CD4-positive, alpha-beta T cell (primary cell): ENCODE results near the gene PLEKHG3. TPM values are rescaled to one million over a fixed set of nuclear protein-coding genes. Genes with fewer than 3 reads are reported as not detected.

ENCODE experiments used
- ATAC-seq: fragments of 200-7000 bp; cut with Tn5 transposase; one replicate; pipeline ENCODE4 v1.10.0; 2022; ENCODE audit warnings: mild to moderate bottlenecking; ENCODE audit not compliant: poor library complexity
- CTCF ChIA-PET: fragments of 350-600 bp; sonication (Branson Sonifier 250); formaldehyde crosslinking; loops from one replicate; lab custom pipeline; 2021; ENCODE audit warnings: antibody characterized with exemption, inconsistent platforms; lab: Charles Lee
- POLR2A ChIA-PET: fragments of 350-600 bp; sonication (Branson Sonifier 250); formaldehyde crosslinking; loops from one replicate; lab custom pipeline; 2021; ENCODE audit warnings: antibody characterized with exemption, inconsistent platforms; lab: Charles Lee
- DNase-seq, 14 experiments: peaks; one replicate each; pipeline ENCODE4 v3.0.0-alpha.2; 2013 to 2020; ENCODE audit warnings: mixed read lengths in 2 of 14
- H3K27ac ChIP-seq, 2 donors: one replicate each; pipeline versions ENCODE4 v1.5.1 to v1.7.0; 2013; ENCODE audit warnings: low read length in 2 of 2, low read depth in 1 of 2, mild to moderate bottlenecking in 1 of 2
- H3K27me3 ChIP-seq, 2 experiments: 1 replicate in 1 of 2; 2 replicates in 1 of 2; pipeline versions ENCODE4 v1.6.1 to v1.7.0; 2013; ENCODE audit warnings: low read length in 2 of 2, control low read depth in 1 of 2, mild to moderate bottlenecking in 1 of 2, moderate library complexity in 1 of 2; ENCODE audit not compliant: insufficient read depth in 2 of 2, control insufficient read depth in 1 of 2
- H3K36me3 ChIP-seq: one replicate; pipeline ENCODE4 v1.6.1; 2013; ENCODE audit warnings: low read length, control low read depth; ENCODE audit not compliant: insufficient read depth
- H3K4me1 ChIP-seq: one replicate; pipeline ENCODE4 v1.6.1; 2013; ENCODE audit warnings: low read length, control low read depth; ENCODE audit not compliant: insufficient read depth
- H3K4me3 ChIP-seq: one replicate; pipeline ENCODE4 v1.5.1; 2013; ENCODE audit warnings: mild to moderate bottlenecking, low read length, moderate library complexity
- H3K9me3 ChIP-seq, 2 experiments: 1 replicate in 1 of 2; 2 replicates in 1 of 2; pipeline versions ENCODE4 v1.6.1 to v1.7.0; 2013; ENCODE audit warnings: low read length in 2 of 2, mild to moderate bottlenecking in 2 of 2, control low read depth in 1 of 2, moderate library complexity in 1 of 2; ENCODE audit not compliant: control insufficient read depth in 1 of 2, insufficient read depth in 1 of 2
- H3K27ac Mint-ChIP-seq: one replicate; pipeline ENCODE4 v1.8.0; 2020; ENCODE audit warnings: mixed read lengths
- H3K27me3 Mint-ChIP-seq: one replicate; pipeline ENCODE4 v1.8.0; 2021; ENCODE audit warnings: mixed read lengths
- H3K36me3 Mint-ChIP-seq: one replicate; pipeline ENCODE4 v1.8.0; 2021; ENCODE audit warnings: low read depth, mixed read lengths
- H3K4me1 Mint-ChIP-seq: one replicate; pipeline ENCODE4 v1.8.0; 2021; ENCODE audit warnings: low read depth, mixed read lengths
- H3K4me3 Mint-ChIP-seq: one replicate; pipeline ENCODE4 v1.8.0; 2020; ENCODE audit warnings: mild to moderate bottlenecking, mixed read lengths
- H3K9me3 Mint-ChIP-seq: one replicate; pipeline ENCODE4 v1.8.0; 2020; ENCODE audit warnings: mixed read lengths
- intact Hi-C, 2 experiments: fragments of 100-400 bp; cut with DNase I in 1 of 2; cut with micrococcal nuclease in 1 of 2; formaldehyde crosslinking; loops; one replicate each; pipeline versions ENCODE4 v1.15.1 to v1.9.0; 2023 to 2025; cut with DNase I, micrococcal nuclease
- total RNA-seq, 174 experiments: library from RNA in 2 of 174; stranded (reverse) in 2 of 174; gene quantifications; one replicate each; pipeline ENCODE4 v1.2.3 and lab custom pipeline; 2021 to 2026
- TF ChIP-seq, protein P1 (sequence below): fragments of 200-600 bp; IDR thresholded peaks from one replicate; pipeline ENCODE4 v1.8.0; 2022; ENCODE audit warnings: antibody characterized with exemption, mild to moderate bottlenecking

PLEKHG3 gene
- total RNA-seq, 2 experiments from 2014 or later, result 12.1 to 13.3 TPM

GRCh38 chr14:64769096-64770020, 65.1 kb downstream of the PLEKHG3 start:
- intact Hi-C loops, result loop anchor here in 1 of 2 experiments (5.0 to 10.0 kb wide), 2 partner anchors 235 to 427 kb away; no protein-coding TSS in a partner anchor

GRCh38 chr14:64770751-64771150, 66.5 kb downstream of the PLEKHG3 start:
- intact Hi-C loops, result no loop called here
- H3K36me3 ChIP-seq, result no peaks in the 10 kb centered on the region
- DNase-seq, result no peak
- H3K27ac Mint-ChIP-seq, result no peak overlapping the region
- ChIA-PET CTCF (no interaction called here), POLR2A (no interaction called here)
- TF ChIP-seq, protein P1, sequence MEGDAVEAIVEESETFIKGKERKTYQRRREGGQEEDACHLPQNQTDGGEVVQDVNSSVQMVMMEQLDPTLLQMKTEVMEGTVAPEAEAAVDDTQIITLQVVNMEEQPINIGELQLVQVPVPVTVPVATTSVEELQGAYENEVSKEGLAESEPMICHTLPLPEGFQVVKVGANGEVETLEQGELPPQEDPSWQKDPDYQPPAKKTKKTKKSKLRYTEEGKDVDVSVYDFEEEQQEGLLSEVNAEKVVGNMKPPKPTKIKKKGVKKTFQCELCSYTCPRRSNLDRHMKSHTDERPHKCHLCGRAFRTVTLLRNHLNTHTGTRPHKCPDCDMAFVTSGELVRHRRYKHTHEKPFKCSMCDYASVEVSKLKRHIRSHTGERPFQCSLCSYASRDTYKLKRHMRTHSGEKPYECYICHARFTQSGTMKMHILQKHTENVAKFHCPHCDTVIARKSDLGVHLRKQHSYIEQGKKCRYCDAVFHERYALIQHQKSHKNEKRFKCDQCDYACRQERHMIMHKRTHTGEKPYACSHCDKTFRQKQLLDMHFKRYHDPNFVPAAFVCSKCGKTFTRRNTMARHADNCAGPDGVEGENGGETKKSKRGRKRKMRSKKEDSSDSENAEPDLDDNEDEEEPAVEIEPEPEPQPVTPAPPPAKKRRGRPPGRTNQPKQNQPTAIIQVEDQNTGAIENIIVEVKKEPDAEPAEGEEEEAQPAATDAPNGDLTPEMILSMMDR, result no peak
- peaks cover 25% of the 10 kb centered on the region for H3K4me1 Mint-ChIP-seq
- no peaks in the 10 kb centered on the region for H3K36me3 Mint-ChIP-seq
- no peaks in the 10 kb centered on the region for H3K27me3 ChIP-seq
- no peaks in the 10 kb centered on the region for H3K9me3 Mint-ChIP-seq
- H3K27ac ChIP-seq, result no peak overlapping the region
- no peak overlapping the region for H3K4me3 ChIP-seq
- peaks cover 0 to 10% of the 10 kb centered on the region in 2 experiments for H3K9me3 ChIP-seq
- no peaks in the 10 kb centered on the region for H3K27me3 Mint-ChIP-seq
- no peak for ATAC-seq
- H3K4me3 Mint-ChIP-seq, result no peak overlapping the region
- peaks cover 25% of the 10 kb centered on the region for H3K4me1 ChIP-seq

More at GRCh38 chr14:64769096-64770020, 65.1 kb downstream of the PLEKHG3 start:
- TF ChIP-seq, protein P1, result no peak
- CTCF ChIA-PET, result no interaction called here
- DNase-seq (no peak), ATAC-seq (no peak)
- POLR2A ChIA-PET, result no interaction called here
- Histone ChIP-seq H3K4me1 (peaks cover 38% of the 10 kb centered on the region), H3K27ac (no peak overlapping the region), H3K27me3 (no peaks in the 10 kb centered on the region), H3K4me3 (no peak overlapping the region), H3K36me3 (no peaks in the 10 kb centered on the region), H3K9me3 (peaks cover 0 to 5% of the 10 kb centered on the region in 2 experiments)
- Mint-ChIP-seq H3K27me3 (no peaks in the 10 kb centered on the region), H3K9me3 (no peaks in the 10 kb centered on the region), H3K27ac (no peak overlapping the region), H3K4me3 (no peak overlapping the region), H3K4me1 (peaks cover 30% of the 10 kb centered on the region), H3K36me3 (no peaks in the 10 kb centered on the region)

GRCh38 chr14:64771161-64771560, 66.9 kb downstream of the PLEKHG3 start:
- no peak overlapping the region for H3K27ac Mint-ChIP-seq
- peak; percentile 57 for ATAC-seq
- Histone ChIP-seq H3K27me3 (no peaks in the 10 kb centered on the region), H3K4me1 (peaks cover 25% of the 10 kb centered on the region), H3K4me3 (no peak overlapping the region), H3K9me3 (peaks cover 0 to 10% of the 10 kb centered on the region in 2 experiments), H3K27ac (no peak overlapping the region), H3K36me3 (no peaks in the 10 kb centered on the region)
- POLR2A ChIA-PET, result no interaction called here
- H3K4me1 Mint-ChIP-seq, result peaks cover 25% of the 10 kb centered on the region
- no peaks in the 10 kb centered on the region for H3K27me3 Mint-ChIP-seq
- H3K36me3 Mint-ChIP-seq, result no peaks in the 10 kb centered on the region
- no peaks in the 10 kb centered on the region for H3K9me3 Mint-ChIP-seq
- intact Hi-C loops, result no loop called here
- H3K4me3 Mint-ChIP-seq, result no peak overlapping the region
- TF ChIP-seq, protein P1, result no peak
- CTCF ChIA-PET, result no interaction called here
- peak in 1 of 14 experiments; percentile 43 for DNase-seq
